Right atrium auricular region (tissue), 2 donors: ENCODE measurements around the gene RPRM. TPM values are rescaled to one million over a fixed set of nuclear protein-coding genes. Genes with fewer than 3 reads are reported as not detected.
"Not testable (repeated sequence)": the region's sequence is repeated elsewhere in the genome, so short reads cannot be mapped to it uniquely, and the experiment has no call there.

Source experiments
- DNase-seq: peaks from one replicate; pipeline ENCODE4 v3.0.0-alpha.2; 2019; ENCODE audit warnings: low spot score
- H3K27ac ChIP-seq, 2 donors: fragments of 200-600 bp; sonication (generic); 1 replicate in 1 of 2; 2 replicates in 1 of 2; pipeline ENCODE4 v1.5.1; 2016 to 2019
- H3K27me3 ChIP-seq, 2 donors: fragments of 200-600 bp; sonication (generic); one replicate each; pipeline versions ENCODE4 v1.5.1 to v1.6.0; 2017 to 2019
- H3K36me3 ChIP-seq: fragments of 200-600 bp; sonication (generic); one replicate; pipeline ENCODE4 v1.5.1; 2016
- H3K4me1 ChIP-seq, 2 donors: fragments of 200-600 bp; sonication (generic); one replicate each; pipeline versions ENCODE4 v1.5.1 to v1.6.0; 2017 to 2019
- H3K4me3 ChIP-seq, 2 donors: fragments of 200-600 bp; sonication (generic); 1 replicate in 1 of 2; 2 replicates in 1 of 2; pipeline ENCODE4 v1.5.1; 2017 to 2019; ENCODE audit warnings: mild to moderate bottlenecking in 1 of 2, moderate library complexity in 1 of 2
- H3K9me3 ChIP-seq, 2 donors: fragments of 200-600 bp; sonication (generic); one replicate each; pipeline ENCODE4 v1.5.1; 2019
- total RNA-seq, 2 donors: library from RNA; depleted of rRNA; stranded (reverse); fragments of >200 nt; gene quantifications; one replicate each; pipeline ENCODE4 v1.1.0, GENCODE V29; 2016
- TF ChIP-seq, protein P1 (sequence below), 2 donors: fragments of 200-600 bp; sonication (generic); IDR thresholded peaks; one replicate each; pipeline ENCODE4 v1.5.1; 2019; ENCODE audit warnings: antibody characterized with exemption in 2 of 2

Gene RPRM
- total RNA-seq, 2 donors from 2014 or later = 1.1 to 2.8 TPM

- H3K4me1 ChIP-seq = no peaks in the 10 kb centered on the region
- no peaks in the 10 kb centered on the region for H3K27me3 ChIP-seq
- no peaks in the 10 kb centered on the region for H3K36me3 ChIP-seq
- no peaks in the 10 kb centered on the region for H3K9me3 ChIP-seq
- TF ChIP-seq, protein P1, sequence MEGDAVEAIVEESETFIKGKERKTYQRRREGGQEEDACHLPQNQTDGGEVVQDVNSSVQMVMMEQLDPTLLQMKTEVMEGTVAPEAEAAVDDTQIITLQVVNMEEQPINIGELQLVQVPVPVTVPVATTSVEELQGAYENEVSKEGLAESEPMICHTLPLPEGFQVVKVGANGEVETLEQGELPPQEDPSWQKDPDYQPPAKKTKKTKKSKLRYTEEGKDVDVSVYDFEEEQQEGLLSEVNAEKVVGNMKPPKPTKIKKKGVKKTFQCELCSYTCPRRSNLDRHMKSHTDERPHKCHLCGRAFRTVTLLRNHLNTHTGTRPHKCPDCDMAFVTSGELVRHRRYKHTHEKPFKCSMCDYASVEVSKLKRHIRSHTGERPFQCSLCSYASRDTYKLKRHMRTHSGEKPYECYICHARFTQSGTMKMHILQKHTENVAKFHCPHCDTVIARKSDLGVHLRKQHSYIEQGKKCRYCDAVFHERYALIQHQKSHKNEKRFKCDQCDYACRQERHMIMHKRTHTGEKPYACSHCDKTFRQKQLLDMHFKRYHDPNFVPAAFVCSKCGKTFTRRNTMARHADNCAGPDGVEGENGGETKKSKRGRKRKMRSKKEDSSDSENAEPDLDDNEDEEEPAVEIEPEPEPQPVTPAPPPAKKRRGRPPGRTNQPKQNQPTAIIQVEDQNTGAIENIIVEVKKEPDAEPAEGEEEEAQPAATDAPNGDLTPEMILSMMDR (IDR thresholded peaks at IDR 0.05) = no peak
- no peak overlapping the region for H3K4me3 ChIP-seq
- no peak overlapping the region for H3K27ac ChIP-seq
- no peak for DNase-seq
These were observed 27.0 kb downstream of the RPRM start for GRCh38 chr2:153451611-153452010.

GRCh38 chr2:153443106-153443505 is 35.5 kb downstream of the RPRM start:
- no peak for DNase-seq
- no peak overlapping the region for H3K4me3 ChIP-seq
- H3K27ac ChIP-seq = no peak overlapping the region
- no peaks in the 10 kb centered on the region for H3K36me3 ChIP-seq
- H3K27me3 ChIP-seq = no peaks in the 10 kb centered on the region
- TF ChIP-seq, protein P1 (IDR thresholded peaks at IDR 0.05) = no peak
- peaks cover 0 to 3% of the 10 kb centered on the region in 2 donors for H3K9me3 ChIP-seq
- no peaks in the 10 kb centered on the region for H3K4me1 ChIP-seq

DNA sequence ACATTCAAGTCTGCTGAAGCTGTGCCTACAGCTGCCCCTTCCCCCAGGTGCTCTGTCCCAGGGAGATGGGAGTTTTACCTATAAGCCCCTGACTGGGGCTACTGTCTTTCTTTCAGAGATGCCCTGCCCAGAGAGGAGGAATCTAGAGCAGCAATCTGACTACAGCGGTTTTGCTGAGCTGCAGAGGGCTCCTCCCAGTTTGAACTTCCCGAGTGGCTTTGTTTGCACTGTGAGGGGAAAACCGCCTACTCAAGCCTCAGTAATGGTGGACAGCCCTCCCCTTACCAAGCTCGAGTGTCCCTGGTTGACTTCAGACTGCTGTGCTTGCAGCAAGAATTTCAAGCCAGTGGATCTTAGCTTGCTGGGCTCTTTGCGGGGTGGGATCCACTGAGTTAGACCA is 35.9 kb downstream of the RPRM start:
- H3K4me3 ChIP-seq, H3K27ac ChIP-seq, H3K36me3 ChIP-seq, H3K9me3 ChIP-seq, DNase-seq, H3K4me1 ChIP-seq, H3K27me3 ChIP-seq: not testable (repeated sequence)

DNA sequence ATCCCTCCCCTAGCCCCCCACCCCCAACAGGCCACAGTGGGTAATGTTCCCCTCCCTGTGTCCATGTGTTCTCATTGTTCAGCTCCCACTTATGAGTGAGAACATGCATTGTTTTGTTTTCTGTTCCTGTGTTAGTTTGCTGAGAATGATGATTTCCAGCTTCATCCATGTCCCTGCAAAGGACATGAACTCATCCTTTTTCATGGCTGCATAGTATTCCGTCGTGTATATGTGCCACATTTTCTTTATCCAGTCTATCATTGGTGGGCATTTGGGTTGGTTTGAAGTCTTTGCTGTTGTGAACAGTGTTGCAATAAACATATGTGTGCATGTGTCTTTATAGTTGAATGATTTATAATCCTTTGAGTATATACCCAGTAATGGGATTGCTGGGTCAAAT is 38.5 kb downstream of the RPRM start:
- H3K4me1 ChIP-seq, H3K27me3 ChIP-seq, H3K4me3 ChIP-seq: not testable (repeated sequence)

DNA sequence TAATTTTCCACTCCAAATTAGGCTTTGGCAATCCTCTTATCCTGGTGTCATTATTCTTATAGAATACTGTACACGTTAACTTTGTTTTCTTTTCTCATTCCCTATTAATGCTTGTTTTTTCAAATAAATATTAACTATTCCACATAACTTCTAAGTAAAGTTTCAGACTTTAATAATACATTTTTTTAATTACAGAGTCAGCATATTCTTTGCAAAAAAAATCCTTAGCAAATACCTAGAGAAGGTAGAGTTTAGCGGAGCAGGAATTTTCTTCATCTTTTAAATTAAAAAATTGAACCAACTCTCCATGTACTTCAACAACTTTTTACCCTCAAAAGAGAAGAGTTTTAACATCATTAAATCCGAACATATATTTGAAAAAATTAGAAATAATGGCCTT is 45.2 kb downstream of the RPRM start:
- H3K4me3 ChIP-seq = no peak overlapping the region
- no peaks in the 10 kb centered on the region for H3K27me3 ChIP-seq
- TF ChIP-seq, protein P1 (IDR thresholded peaks at IDR 0.05) = no peak
- H3K9me3 ChIP-seq = no peaks in the 10 kb centered on the region
- H3K36me3 ChIP-seq = no peaks in the 10 kb centered on the region
- no peak overlapping the region for H3K27ac ChIP-seq
- no peaks in the 10 kb centered on the region for H3K4me1 ChIP-seq
- DNase-seq = no peak

More for the DNA sequence above, 38.5 kb downstream of the RPRM start:
- not testable (repeated sequence) for H3K9me3 ChIP-seq, DNase-seq, H3K27ac ChIP-seq, H3K36me3 ChIP-seq

- TF ChIP-seq, protein P1 (IDR thresholded peaks at IDR 0.05) = no peak
- no peak for DNase-seq
- Histone ChIP-seq H3K36me3 (no peaks in the 10 kb centered on the region), H3K4me3 (no peak overlapping the region), H3K4me1 (no peaks in the 10 kb centered on the region), H3K27ac (no peak overlapping the region), H3K27me3 (no peaks in the 10 kb centered on the region), H3K9me3 (no peaks in the 10 kb centered on the region)
These were observed 46.2 kb downstream of the RPRM start for GRCh38 chr2:153432381-153432780.

- H3K4me1 ChIP-seq = no peaks in the 10 kb centered on the region
- no peaks in the 10 kb centered on the region for H3K27me3 ChIP-seq
- no peak for DNase-seq
- TF ChIP-seq, protein P1 (IDR thresholded peaks at IDR 0.05) = no peak
- H3K27ac ChIP-seq = no peak overlapping the region
- H3K36me3 ChIP-seq = no peaks in the 10 kb centered on the region
- no peaks in the 10 kb centered on the region for H3K9me3 ChIP-seq
- no peak overlapping the region for H3K4me3 ChIP-seq
These were observed 47.4 kb downstream of the RPRM start for GRCh38 chr2:153431114-153431513.
